NCI-H2227 (cell line): ENCODE data around the gene ARHGEF10L.

Source experiments
- DNase-seq: peaks from one replicate; lab custom pipeline; 2025; ENCODE audit not compliant: unreplicated experiment; lab: John Stamatoyannopoulos, UW

Gene ARHGEF10L

DNA sequence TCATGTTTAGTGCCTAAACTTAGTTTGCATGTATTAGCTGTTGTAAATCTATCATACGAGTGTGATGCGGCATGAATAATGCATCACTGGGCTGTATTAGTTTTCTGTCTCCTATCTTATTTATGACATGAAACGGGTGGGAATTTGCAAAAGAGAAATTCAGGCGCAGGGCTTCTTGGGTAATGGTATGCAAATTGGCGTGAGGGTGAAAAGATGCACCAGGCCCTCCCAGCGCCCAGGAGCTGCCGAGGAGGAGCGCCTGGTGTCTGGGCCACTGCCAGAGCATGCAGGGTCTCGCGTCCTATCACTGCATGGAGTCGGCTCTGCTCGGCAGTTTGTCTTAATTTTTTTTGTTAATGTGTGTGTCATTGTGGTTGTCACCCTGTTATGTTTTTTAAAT is 132.7 kb downstream of the ARHGEF10L start:
- no peak for DNase-seq

DNA sequence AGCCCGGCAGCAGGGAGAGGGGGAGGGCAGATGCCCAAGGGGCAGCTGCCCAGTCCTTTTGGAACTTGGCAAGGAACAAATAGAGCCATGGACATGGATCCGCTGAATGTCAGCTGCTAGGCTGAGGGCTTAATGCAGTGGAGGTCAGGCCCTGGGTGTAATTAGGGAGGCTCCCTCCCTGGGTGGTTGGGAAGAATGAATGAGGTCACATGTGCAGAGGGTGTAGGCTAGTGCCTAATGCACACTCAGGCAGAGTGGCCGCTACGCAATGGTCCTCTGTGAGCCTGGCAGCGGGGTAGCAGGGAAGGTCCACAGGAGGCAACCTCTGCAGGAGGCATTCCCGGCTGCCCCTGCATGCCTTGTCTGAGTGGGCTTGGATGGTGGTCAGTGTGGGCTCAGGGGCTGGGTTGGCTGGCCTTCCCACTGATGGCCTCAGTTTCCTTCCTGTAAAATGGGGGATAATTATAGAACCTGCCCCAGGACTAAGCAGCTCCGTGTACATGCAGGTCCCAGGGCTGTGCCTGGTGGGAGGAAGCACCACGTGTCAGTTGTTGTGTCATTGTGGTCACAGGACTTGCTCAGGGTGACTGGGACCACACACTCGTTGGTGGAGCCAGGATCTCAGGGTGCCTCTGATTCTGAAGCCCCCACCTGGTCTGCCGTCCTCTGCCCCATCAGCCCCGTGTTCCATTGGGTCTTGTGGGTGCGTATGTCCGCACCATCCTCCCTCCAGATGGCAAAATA is 134.0 kb downstream of the ARHGEF10L start:
- DNase-seq = peak; percentile 55

DNA sequence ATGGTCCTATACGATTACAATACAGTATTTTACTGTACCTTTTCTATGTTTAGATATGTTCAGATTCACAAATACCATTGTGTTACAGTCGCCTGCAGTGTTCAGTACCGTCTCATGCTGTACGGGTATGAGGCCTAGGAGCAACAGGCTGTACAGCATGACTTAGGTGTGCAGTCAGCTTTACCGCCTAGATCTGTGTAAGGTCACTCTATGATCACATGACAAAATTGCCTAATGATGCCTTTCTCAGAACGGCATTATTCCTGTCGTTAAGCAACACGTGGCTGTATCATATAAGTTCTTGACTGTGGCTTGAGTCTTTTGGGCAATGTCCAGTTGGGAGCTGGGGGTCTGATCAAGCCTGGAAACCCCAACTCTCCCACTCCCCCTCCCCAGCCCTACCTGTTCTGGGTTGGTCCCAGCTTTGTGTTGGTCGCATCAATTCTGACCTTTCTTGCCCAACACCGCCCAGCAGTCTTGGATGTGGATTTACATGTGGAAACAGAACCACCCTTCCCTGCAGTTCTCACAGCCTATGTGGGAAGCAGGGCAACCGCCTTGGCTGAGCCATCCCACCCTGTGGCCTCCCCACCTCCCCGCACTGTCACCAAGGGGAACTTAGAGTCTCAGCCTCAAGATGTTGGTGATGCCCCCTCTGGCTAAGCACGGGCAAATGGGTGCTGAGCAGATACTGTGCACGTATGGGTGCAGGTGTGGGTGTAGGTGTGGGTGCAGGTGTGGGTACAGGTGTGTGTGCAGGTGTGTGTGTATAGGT is 135.4 kb downstream of the ARHGEF10L start:
- no peak for DNase-seq

DNA sequence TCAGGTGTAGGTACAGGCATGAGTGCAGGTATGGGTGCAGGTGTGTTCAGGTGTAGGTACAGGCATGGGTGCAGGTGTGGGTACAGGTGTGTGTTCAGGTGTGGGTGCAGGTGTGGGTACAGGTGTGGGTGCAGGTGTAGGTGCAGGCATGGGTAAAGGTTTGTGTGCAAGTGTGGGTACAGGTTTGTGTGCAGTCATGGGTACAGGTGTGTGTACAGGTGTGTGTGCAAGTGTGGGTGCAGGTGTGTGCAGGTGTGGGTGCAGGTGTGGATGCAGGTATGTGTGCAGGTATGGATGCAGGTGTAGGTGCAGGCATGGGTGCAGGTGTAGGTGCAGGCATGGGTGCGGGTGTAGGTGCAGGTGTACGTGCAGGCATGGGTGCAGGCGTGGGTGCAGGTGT is 136.2 kb downstream of the ARHGEF10L start:
- no peak for DNase-seq

- DNase-seq = no peak
Measured at GRCh38 chr1:17676387-17677060, 137.0 kb downstream of the ARHGEF10L start.

- DNase-seq = no peak
Measured at GRCh38 chr1:17678011-17678410, 138.5 kb downstream of the ARHGEF10L start.

GRCh38 chr1:17679856-17680255 is 140.4 kb downstream of the ARHGEF10L start:
- no peak for DNase-seq

DNA sequence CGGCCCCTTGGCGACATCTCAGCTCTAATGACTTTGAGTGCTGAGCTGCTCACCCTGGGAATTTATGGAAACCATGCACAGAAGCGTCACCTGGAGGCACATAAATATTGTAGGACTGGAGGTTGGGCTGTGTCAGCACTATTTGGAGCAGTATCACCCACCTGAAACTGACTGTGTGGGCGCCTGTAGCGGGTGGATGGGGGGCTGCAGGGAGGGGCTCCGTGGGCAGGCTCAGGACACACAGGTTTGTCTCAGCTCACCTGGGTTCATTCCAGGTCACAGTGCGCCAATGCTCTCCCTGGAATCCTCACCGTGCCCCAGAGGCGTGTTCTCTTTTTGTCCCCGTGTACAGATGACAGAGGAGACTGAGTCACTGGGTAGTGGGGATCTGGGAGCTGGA is 140.8 kb downstream of the ARHGEF10L start:
- no peak for DNase-seq

DNA sequence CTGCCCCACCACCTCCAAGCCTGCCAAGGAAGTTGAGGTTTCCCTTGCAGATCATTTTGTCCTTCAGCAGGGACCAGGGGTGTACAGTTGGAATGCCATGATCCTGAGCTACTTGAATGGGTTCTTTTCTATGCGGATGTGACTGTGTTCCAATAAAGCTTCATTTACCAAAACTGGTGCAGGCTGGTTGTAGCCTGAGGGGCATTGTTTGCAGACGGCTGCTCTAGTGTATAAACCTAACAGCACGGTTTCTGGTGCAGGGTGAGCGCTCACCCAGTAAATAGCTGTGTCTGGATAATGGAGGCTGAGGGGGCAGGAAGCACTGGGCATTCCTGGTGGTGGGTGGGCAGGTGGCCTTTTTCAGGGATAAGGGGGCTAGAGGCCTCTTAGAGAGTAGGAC is 142.9 kb downstream of the ARHGEF10L start:
- no peak for DNase-seq

GRCh38 chr1:17683598-17683997 is 144.1 kb downstream of the ARHGEF10L start:
- no peak for DNase-seq

DNA sequence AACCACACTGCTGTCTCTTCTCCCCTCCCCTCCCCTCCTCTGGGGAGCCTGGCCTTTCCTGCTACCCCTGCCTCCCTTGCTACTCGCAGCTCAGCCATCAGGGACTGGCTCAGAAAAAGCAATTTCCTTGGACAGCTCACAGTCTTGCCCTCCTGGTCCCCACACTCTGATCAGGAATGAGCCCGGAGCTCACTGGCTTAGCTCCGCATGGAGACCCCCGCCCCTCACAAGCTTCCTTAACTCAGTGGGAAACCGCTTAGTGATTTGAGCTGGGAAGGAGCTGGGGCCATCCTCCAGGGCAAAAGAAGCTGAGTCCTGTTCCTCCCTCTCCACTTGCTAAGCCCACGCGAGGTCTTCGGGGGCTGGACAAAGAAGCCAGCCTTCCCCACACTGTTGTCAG is 145.3 kb downstream of the ARHGEF10L start:
- peak; percentile 14 for DNase-seq

DNA sequence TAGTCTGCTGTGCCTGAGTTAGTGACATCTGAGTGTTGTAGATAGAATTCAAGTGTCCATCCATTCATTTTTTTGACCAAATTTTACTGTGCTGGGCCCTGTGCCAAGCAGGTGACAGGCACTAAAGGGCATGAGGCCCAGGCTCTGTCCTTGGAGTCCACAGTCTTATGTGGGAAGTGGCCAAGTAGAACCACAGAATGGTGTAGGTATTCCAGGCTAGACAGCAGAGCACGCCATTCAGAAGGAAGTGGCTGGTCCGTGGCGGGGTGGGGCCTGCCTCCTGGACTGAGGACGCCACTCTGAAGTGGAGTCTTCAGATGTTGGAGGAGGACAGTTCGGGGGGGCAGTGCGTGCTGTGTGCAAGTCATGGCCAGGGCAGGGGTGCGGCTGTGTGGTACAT is 146.8 kb downstream of the ARHGEF10L start:
- DNase-seq = no peak

DNA sequence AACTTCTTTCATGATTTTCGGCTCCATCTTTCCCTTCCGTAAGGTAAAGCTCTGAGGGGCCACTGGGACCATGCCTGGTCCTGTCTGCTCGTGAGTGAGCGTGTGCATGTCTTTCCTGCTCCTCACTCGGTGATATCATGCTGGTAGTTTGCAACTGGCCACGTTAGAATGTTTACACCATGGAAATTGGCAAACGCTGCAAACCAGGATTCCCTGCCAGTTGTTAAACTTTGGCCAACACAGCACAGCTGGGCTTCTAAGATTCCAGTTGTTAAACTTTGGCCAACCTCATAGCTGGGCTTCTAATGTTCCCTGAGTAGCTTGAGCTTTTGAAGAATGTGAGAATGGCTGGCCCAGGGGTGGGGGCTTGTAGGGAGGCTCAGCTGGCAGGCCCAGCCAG is 147.6 kb downstream of the ARHGEF10L start:
- no peak for DNase-seq

GRCh38 chr1:17688217-17688810 is 148.8 kb downstream of the ARHGEF10L start:
- DNase-seq = no peak

- DNase-seq = no peak
Measured at GRCh38 chr1:17689011-17689410, 149.5 kb downstream of the ARHGEF10L start.

- DNase-seq = no peak
Measured at GRCh38 chr1:17690906-17691634, 151.6 kb downstream of the ARHGEF10L start.

GRCh38 chr1:17692645-17693044 is 153.1 kb downstream of the ARHGEF10L start:
- no peak for DNase-seq

GRCh38 chr1:17696417-17697301 is 157.2 kb downstream of the ARHGEF10L start:
- peak; percentile 42 for DNase-seq

- no peak for DNase-seq
Measured at GRCh38 chr1:17697458-17697857, 158.0 kb downstream of the ARHGEF10L start.

DNA sequence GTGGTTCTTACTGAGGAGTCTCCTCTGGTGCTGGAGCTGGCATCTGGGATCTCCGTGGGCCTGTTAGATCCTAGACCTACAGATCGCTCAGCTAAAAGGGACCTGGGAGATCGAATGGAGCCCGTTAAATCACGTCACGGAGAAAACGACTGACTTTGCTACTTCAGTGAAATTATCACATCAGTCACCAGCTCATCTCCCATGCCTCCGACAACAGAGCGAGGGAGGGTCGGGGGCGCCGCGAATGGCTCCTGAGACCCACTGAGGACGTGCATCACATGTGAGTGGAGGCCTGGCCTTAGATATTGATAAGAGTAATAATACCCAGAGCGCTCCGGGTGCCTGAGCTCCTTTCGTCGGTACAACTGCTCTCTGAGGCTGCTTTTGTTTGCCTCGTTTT is 160.1 kb downstream of the ARHGEF10L start:
- no peak for DNase-seq
